Measurements from ENCODE around the gene CASP14.

The CASP14 gene

GRCh38 chr19:15021286-15022007 lies 27.8 kb upstream of the CASP14 start:
- TF ChIP-seq CTCF (IDR thresholded peaks at IDR 0.05; ENCODE audit: low read depth, low read length): no peak
- TF ChIP-seq MAX (IDR thresholded peaks at IDR 0.05; ENCODE audit: low read depth, low read length): no peak
- TF ChIP-seq MYC (IDR thresholded peaks at IDR 0.05; ENCODE audit: low read depth, low read length): no peak
- TF ChIP-seq POLR2A (IDR thresholded peaks at IDR 0.05; ENCODE audit: extremely low read depth, insufficient read length): no peak

GRCh38 chr19:15022752-15023151 lies 26.5 kb upstream of the CASP14 start:
- no peak for TF ChIP-seq CTCF (IDR thresholded peaks at IDR 0.05; ENCODE audit: low read depth, low read length)
- no peak for TF ChIP-seq POLR2A (IDR thresholded peaks at IDR 0.05; ENCODE audit: extremely low read depth, insufficient read length)
- no peak for TF ChIP-seq MYC (IDR thresholded peaks at IDR 0.05; ENCODE audit: low read depth, low read length)
- no peak for TF ChIP-seq MAX (IDR thresholded peaks at IDR 0.05; ENCODE audit: low read depth, low read length)
- H3K4me3 ChIP-seq (ENCODE audit: low read depth, low read length): no peak overlapping the region
- DNase-seq (ENCODE audit: low read depth): no peak

More at GRCh38 chr19:15021286-15022007, 27.8 kb upstream of the CASP14 start:
- no peak for DNase-seq (ENCODE audit: low read depth)
- no peak overlapping the region for H3K4me3 ChIP-seq (ENCODE audit: low read depth, low read length)

GRCh38 chr19:15025217-15025616 lies 24.1 kb upstream of the CASP14 start:
- H3K4me3 ChIP-seq (ENCODE audit: low read depth, low read length): no peak overlapping the region
- peak; percentile 48 for DNase-seq (ENCODE audit: low read depth)
- TF ChIP-seq POLR2A (IDR thresholded peaks at IDR 0.05; ENCODE audit: extremely low read depth, insufficient read length) (no peak), CTCF (IDR thresholded peaks at IDR 0.05; ENCODE audit: low read depth, low read length) (peak; percentile 40), MAX (IDR thresholded peaks at IDR 0.05; ENCODE audit: low read depth, low read length) (no peak), MYC (IDR thresholded peaks at IDR 0.05; ENCODE audit: low read depth, low read length) (no peak)

GRCh38 chr19:15028490-15028889 lies 20.8 kb upstream of the CASP14 start:
- TF ChIP-seq CTCF (IDR thresholded peaks at IDR 0.05; ENCODE audit: low read depth, low read length) (no peak), MYC (IDR thresholded peaks at IDR 0.05; ENCODE audit: low read depth, low read length) (no peak), MAX (IDR thresholded peaks at IDR 0.05; ENCODE audit: low read depth, low read length) (no peak), POLR2A (IDR thresholded peaks at IDR 0.05; ENCODE audit: extremely low read depth, insufficient read length) (no peak)

GRCh38 chr19:15031675-15032074 lies 17.6 kb upstream of the CASP14 start:
- DNase-seq (ENCODE audit: low read depth): no peak
- no peak for TF ChIP-seq POLR2A (IDR thresholded peaks at IDR 0.05; ENCODE audit: extremely low read depth, insufficient read length)
- no peak overlapping the region for H3K4me3 ChIP-seq (ENCODE audit: low read depth, low read length)

More at GRCh38 chr19:15028490-15028889, 20.8 kb upstream of the CASP14 start:
- peak; percentile 76 for DNase-seq (ENCODE audit: low read depth)
- H3K4me3 ChIP-seq (ENCODE audit: low read depth, low read length): no peak overlapping the region

- H3K4me3 ChIP-seq (ENCODE audit: low read depth, low read length): no peak overlapping the region
- DNase-seq (ENCODE audit: low read depth): no peak
- TF ChIP-seq CTCF (IDR thresholded peaks at IDR 0.05; ENCODE audit: low read depth, low read length) (no peak), POLR2A (IDR thresholded peaks at IDR 0.05; ENCODE audit: extremely low read depth, insufficient read length) (no peak), MYC (IDR thresholded peaks at IDR 0.05; ENCODE audit: low read depth, low read length) (no peak)
Observed at GRCh38 chr19:15035795-15036311, 13.4 kb upstream of the CASP14 start.

Data from NB4 (cell line).